Activated naive CD8-positive, alpha-beta T cell treated with anti-CD3 and anti-CD28 coated beads, Interleukin-2, amount 50 U/mL, for 16 hours (primary cell): ENCODE measurements around the gene TTC13.

Experiments
- DNase-seq: peaks from one replicate; pipeline ENCODE4 v3.0.0-alpha.2; 2020; ENCODE audit warnings: low read depth, low spot score

TTC13 gene

GRCh38 chr1:230869500-230869899 lies 109.2 kb downstream of the TTC13 start:
- DNase-seq = no peak

DNA sequence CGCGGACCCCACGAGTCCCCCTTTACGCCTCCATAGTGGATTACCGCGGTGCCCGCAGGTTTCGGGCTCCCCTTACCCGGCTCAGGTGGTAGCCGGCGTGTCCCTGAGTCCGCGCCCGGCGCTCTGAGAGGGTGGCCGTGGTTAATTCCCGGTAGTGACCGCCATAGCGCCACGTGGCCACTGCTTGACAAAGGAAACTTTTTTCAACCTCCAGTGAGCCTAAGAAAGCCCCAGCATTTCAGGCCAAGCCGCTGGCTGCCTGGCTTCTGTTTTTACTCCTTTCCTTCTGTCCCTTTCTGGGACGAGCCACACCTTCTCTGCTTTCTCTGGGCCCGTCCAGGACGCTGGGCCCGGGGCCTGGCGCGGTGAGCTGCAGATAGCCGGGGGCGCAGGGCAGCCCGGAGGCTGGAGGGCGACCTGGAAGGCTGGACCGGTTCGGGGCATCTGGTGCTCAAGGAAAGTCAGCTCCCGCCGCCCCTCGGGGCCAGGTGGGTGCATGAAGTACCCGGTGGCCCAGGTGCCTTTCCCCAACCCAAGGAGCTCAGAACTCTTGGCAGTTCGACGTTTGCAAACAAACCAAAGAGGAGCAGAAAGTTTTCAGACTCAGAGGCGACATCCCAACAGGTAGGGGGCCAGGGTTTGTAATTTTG lies 109.8 kb downstream of the TTC13 start:
- no peak for DNase-seq

DNA sequence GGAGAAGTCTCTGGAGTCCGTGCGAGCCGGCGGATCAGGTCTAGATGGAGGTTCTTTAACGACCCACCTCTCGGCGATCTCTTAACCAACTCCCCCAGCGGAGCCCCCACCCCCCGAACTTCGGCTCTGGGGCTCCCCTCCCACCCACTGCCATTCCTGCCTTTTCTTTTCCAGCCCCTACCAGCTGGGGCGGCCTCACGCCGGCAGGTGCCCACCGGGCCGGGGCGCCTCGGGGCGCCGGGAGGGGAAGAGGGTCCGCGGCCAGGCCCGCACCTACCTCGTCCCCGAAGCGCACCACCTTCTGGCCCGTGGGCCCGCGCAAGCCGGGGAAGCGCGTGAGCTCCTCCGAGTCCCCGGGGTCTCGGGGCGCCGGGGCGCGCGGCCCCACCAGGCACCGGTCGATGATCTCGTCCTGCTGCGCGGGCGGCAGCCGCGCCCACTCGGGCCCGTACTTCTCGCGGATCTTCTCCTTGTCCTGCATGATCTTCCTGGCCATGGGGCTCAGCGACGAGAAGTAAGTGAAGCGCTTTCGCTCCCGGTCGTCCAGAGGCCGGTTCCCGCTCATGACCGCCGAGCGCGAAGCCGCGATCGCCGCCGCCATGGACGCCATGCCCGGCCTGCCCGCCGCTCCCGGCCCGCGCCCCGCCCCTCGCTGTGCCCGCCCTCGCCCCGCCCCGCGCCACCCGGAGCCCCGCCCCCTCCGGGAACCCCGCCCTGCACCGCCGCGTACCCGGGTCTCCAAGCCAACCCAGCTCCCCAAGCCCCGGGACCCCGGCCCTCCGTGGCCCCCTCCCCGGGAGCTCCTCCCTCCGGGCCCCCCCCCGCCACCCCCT lies 110.5 kb downstream of the TTC13 start, which contains the start of gene C1orf198:
C1orf198 (minus strand) TSS at position 619 of the 833 bp plus-strand sequence; CDS start at position 610, 9 bp downstream.
- DNase-seq = peak; percentile 41

DNA sequence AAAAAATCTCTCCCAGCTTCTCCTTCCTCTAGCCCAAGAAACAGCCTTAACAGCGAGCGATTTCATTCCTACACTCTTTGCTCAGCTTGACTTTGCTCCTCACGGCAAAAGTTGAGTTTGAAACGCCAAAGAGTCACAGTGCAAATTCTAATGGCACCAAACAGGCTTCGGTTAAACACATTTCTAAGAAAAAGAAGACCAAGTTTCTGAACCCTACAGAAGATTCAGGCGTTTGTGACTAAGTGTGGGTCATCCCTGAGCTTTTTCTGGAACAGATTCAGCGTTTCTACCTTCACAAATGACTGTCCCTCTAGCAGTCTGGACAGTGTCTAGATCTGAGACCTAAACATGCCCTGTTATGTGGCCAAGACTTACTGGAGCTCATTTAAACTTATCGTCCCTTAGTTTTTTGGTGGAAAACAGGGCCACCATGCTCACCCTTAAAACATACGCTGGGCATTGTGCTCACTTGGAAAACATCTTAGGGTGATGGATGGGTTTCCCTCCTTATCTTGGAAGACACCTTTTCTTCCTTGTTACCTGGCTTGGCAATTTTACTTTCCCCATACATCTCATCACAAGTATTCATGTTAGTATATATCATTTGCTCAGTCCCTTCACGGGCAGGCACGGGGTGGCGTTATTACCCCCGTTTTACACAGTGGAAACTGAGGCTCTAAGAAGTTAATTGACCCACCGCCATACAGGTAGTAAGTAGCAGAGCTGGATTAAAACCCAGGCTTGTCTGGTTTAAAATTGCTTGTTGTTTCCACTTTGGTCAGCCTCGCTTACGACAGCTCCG lies 111.4 kb downstream of the TTC13 start:
- no peak for DNase-seq

- DNase-seq = no peak
Measured at GRCh38 chr1:230866171-230867070, 112.2 kb downstream of the TTC13 start.

GRCh38 chr1:230865062-230865817 lies 113.4 kb downstream of the TTC13 start:
- DNase-seq = no peak

DNA sequence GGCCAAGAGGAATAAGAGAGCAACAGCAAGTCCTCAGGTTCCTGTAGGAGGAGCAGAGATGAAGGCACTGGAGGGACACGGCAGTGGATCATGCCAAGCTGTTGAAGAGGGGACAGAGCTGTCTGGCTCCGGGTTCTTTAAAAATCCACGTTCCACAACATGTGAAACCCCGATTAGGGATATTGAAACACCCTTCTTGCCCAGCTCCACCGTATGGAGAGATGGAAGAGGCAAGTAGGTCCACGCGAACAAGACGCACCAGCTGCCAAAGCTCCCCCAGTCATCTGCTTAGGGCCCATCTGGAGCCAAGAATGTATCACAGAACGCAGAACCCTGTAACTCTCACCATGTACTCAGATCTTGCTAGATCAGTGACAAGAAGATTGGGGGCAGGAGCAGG lies 114.2 kb downstream of the TTC13 start:
- DNase-seq = no peak

DNA sequence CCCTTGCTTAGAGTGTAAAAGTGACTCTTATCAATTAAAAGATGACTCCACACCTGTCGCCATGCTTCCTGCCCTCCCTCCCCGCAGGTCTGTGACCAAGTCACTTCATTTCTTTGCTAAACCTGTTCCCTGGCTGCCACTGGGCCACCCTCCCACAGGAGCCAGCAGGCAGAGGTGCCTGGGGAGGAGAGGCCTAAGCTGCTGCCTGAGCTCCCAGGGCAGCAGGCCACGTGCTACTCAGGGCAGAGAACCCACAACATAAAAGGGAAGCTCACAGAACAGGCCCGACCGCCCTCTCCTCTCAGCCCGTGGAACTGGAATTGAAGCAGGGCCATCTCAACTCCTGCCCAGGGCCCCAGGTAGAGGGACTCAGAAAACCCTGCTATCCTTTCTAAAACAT lies 115.2 kb downstream of the TTC13 start:
- no peak for DNase-seq

DNA sequence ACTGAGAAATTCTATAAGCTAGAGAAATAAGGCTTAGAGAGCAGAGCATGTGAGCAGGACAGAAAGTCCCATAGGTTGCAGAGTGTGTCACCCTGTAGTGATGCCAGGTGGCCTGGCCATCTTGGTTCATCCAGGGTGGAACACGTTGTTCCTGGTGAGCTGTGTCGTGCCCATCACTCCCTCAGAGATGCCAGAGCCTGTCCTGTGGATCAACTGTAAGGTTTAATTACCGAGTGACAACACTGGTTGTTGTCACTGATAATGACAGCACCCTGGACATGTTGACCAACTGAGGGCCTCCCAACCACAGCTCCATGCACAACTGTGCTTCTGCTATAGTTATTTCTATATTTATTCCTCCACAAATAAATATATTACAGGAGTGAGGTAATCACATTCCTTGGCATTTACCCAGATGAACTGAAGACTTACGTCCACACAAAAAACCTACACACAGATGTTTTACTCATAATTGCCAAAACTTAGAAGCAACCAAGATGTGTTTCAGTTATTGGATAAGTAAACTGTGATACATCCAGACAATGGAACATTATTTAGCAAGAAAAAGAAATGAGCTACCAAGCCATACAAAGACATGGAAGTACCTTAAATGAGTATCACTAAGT lies 116.6 kb downstream of the TTC13 start:
- DNase-seq = no peak

- DNase-seq = no peak
Measured at GRCh38 chr1:230861489-230861888, 117.2 kb downstream of the TTC13 start.

DNA sequence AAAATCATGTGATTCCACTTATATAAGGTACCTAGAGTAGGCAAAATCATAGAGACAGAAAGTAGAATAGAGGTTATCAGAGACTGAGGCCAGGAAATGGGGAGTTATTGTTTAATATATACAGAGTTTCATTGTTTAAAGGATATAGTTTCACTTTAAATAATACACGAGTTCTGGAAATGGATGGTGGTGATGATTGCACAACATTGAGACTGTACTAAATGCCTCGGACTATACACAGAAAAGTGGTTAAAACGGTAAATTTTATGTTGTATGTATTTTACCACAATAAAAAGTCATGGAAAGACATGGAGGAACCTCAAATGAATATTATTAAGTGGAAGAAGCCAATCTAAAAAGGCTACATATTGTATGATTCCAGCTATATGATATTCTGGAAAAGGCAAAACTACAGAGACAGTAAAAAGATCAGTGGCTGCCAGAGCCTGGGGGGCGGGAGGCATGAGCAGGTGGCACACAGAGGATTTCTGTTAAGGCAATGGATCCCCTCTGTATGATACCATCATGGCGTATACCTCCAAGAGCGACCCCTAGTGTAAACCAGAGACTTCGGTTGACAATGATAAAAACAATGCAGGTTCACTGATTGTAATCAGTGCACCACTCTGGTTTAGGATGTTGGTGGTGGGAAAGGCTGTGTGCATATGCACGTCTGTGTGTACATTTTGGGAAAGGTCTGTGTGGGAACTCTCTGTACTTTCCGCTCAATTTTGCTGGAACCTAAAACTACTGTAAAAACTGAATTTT lies 117.9 kb downstream of the TTC13 start:
- no peak for DNase-seq

DNA sequence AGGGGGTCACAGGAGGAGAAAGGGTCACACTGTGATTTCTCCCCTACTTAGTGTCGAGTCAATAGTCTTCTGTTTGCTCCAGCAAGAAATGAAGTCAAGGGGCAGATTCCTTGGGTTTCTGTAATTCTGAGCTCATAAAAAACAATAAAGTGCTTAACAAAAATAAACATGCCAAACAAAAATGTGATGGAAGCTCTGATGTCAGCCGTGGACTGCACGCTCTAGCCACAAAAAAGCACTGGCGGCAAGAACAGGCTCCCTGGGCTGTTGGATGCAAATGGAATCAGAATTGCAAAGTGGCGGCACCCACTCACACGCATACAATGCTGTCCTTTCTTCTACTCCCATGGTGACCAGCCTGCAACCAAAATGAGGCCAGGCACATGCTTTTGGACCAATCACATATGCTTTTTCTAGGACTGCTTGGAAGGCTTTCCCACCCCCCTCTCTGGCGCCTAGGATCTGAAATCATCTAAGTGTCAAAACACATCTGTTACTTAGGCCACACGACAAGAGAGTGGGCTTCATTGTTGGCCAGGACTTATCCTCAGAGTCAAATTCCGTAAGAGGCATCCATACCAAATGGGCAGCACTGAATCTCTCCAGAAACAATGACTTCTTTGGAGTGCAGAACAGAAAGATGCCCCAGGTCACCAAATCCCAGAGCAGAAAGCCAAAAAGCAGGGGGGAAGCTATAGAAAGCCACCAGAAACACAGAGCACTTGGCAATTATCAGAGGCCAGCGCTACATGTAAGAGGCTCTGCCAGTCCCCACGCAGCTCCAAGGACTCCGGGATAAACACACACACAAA lies 119.5 kb downstream of the TTC13 start:
- DNase-seq = no peak

DNA sequence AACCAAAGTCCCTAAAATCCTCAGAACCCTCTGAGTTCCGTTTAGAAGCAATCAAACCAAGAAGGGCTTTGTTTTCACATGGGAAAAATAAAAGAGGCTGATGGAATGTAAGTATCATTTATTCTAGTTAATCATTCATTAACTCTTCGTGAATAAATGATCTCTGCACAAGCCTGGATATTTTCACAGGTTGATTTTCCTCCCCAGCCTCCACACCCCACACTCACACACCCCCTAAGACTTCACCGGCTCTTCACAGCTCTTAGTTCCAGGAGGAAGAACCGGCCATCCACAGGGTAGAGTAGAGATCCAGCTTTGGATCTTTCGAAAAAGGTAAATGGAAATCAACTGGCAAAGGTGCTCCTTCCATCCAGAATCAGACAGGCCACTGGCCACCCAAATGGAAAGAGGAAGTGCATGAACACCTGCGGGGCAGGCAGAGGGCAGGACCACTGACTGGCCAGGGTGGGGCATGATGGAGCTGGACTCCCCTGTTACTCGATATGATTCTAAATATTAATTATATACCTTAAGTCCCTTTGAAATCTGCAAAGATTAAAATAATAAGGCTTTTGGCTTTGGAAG lies 120.3 kb downstream of the TTC13 start:
- no peak for DNase-seq

DNA sequence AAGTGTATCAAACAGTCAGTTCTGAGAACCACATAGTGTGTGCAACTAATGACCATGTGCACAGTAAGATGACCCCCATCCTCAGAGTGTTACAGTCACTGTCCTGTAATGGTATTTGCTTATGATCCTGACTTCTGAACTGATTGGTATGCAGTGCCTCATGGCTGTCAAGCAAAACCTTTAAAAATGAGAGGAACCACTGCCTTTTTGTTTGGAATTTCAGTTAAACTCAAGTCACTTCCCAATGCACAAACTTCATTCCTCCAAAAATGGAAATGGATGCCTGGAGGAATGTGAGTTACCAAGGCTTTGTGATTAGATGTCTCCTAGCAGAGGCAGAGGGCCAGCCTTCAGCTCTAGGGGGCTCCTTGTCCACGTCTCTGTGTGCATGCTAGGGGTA lies 120.8 kb downstream of the TTC13 start:
- no peak for DNase-seq

- DNase-seq = no peak
Measured at GRCh38 chr1:230857077-230857476, 121.6 kb downstream of the TTC13 start.
